ENCODE results near the gene IP6K1.

The IP6K1 gene

GRCh38 chr3:49761661-49762060 is 24.7 kb downstream of the IP6K1 start:
- no peak for DNase-seq

DNA sequence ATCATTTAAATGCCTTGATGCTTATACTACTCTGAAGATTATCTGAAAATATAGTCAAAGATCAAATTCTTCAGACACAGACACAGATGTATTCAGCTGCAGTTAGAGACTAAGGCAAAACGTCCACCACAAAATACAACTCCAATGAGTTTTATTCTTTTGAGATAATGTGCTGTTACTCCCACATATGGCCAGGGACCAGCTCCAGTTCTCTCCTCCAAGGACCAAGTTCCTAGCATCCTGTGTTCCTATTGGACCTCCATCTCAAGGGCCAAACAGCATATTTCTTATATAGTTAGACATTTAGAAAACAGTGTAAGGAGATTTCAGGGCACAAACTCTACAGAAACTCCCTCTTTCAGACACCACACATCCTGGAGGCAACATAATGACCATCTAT is 27.1 kb downstream of the IP6K1 start:
- DNase-seq = no peak

- DNase-seq = no peak
Measured at GRCh38 chr3:49757197-49757596, 29.1 kb downstream of the IP6K1 start.

GRCh38 chr3:49756036-49756435 is 30.3 kb downstream of the IP6K1 start:
- DNase-seq = no peak

DNA sequence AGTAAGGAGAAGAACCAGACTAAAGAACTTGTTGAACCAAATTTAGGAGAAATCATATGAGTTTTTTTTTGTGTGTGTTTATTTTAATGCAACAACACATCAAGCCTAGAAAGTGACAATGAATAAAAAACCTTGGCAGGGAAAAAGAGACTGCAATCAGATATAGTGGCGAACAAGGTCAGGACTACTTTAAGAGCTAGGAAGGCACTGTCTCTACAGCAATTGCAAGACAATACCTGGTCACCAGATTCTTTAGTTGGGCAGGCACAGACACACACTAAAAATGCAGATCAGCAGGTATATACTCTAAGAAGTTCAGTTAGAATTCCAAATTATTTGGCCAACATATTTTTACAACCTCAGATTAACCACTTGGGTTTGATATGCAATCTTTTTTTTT is 31.8 kb downstream of the IP6K1 start:
- no peak for DNase-seq

- DNase-seq = no peak
Measured at GRCh38 chr3:49751501-49751900, 34.8 kb downstream of the IP6K1 start.

- DNase-seq = no peak
Measured at GRCh38 chr3:49750056-49750455, 36.3 kb downstream of the IP6K1 start.

- DNase-seq = peak; percentile 40
Measured at GRCh38 chr3:49748874-49749273, 37.5 kb downstream of the IP6K1 start.

GRCh38 chr3:49747792-49748480 is 38.4 kb downstream of the IP6K1 start:
- no peak for DNase-seq

DNA sequence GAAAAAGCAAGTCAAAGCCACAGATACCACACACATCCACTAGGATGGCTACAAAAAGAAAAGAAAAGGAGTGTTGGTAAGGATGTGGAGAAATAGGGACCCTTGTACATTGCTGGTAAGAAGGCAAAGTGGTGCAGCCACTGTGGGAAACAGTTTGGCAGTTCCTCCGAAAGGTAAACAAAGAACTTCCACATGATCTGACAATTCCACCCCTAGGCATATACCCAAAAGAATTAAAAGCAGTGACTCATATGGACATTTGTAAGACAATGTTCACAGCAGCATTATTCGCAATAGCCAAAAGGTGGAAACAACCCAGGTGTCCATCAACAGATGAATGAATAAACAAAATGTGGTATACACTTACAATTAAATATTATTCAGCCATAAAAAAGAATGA is 40.4 kb downstream of the IP6K1 start:
- DNase-seq = no peak

DNA sequence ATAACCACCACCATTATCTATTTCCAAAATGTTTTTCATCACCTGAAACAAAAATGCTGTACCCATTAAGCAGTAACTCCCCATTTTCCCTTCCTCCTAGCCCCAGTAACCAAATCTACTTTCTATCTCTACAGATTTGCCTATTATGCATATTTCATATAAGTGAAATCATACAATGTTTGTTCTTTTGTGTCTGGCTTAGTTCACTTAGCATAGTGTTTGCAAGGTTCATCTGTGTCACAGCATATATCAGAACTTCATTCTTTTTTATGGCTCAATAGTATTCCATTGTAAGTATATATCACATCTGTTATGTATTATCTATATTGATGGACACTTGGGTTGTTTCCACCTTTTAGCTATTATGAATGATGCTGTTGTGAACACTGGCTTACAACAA is 45.9 kb downstream of the IP6K1 start:
- DNase-seq = no peak

DNA sequence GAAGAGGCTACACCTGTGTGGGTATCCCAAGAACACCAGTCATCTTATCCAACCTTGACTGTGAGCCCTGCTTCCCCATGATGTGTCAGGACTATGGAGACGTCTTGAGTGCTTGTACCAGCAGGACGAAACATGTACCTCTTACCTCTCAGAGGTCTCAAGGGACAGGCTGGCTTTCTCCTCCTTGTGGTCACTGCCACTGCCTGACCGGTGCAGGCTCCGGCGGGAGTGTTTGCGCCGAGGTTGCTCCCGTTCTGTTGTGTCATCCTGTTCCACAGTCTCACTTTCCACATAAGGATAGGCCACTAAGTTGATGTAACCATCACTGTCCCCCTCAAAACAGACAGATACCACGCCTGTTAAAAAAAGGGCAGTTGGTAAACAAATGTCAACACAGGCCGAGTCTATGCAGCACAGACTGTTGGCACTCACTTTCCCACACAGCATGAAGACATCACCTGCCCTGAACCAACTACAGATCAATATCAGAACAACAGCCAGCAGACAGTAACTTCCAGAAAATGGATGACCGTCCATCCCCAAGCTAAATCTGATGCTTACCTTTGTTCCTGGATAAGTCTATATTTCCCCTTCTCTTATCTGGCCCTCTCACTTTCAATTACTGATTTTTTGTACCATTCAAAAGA is 48.2 kb downstream of the IP6K1 start:
- DNase-seq = no peak

DNA sequence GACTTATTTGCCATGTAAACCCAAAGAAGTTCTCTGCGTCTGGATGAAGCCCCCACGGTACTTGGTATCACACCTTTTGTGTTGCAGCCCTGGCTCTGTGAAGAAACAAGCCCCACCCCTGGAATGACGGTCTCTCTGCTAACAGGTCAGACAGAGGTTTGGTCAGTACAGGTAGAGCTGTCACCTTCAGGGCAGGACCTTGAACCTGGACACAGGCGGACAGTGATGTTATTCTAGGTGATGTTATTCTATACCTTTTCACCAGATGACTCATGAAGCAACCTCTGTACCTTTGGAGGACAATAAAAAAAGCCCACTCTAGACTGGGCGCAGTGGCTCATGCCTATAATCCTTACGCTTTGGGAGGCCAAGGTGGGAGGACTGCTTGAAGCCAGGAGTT is 51.6 kb downstream of the IP6K1 start:
- no peak for DNase-seq

- no peak for DNase-seq
Measured at GRCh38 chr3:49733551-49733950, 52.8 kb downstream of the IP6K1 start.

DNA sequence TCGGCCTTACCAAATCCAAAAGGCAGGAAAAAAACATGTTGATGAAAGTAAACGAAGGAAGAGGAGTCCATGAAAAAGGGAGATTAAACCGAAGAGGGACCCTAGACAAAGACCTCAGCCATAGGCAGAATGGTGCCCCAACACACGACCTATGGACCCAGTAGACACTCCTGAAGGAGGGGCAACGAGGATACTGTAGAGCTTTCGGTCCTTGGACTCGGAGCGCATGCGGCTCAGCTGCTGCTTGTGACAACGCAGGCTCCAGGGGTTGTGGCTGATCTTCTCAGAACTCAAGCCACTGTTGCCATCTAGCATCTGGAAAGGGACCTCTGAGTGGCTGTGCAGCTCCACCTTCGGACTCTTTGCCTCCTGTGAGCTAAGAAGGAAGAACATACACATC is 53.7 kb downstream of the IP6K1 start:
- DNase-seq = no peak

- DNase-seq = no peak
Measured at GRCh38 chr3:49729966-49730609, 56.3 kb downstream of the IP6K1 start.

DNA sequence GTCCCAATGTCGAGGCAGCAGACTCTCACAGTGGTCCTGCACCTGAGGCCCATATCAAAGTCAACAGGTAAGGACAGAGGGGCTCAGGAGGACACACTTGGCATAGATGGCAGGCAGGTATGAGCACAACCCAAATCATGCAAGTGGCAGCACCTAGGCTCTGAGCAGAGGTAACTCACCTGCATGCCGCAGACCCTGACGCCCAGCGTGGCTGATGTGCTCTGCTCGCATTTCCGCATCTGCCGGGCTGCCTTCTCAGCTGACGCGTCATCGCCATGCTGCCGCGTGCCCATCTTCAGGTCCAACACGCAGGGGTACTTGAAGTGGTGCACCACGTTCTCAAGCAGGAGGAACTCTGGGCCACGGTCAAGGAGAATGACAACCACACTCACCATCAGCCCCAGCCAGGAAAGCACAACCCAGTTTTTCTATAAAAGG is 58.4 kb downstream of the IP6K1 start:
- DNase-seq = no peak

DNA sequence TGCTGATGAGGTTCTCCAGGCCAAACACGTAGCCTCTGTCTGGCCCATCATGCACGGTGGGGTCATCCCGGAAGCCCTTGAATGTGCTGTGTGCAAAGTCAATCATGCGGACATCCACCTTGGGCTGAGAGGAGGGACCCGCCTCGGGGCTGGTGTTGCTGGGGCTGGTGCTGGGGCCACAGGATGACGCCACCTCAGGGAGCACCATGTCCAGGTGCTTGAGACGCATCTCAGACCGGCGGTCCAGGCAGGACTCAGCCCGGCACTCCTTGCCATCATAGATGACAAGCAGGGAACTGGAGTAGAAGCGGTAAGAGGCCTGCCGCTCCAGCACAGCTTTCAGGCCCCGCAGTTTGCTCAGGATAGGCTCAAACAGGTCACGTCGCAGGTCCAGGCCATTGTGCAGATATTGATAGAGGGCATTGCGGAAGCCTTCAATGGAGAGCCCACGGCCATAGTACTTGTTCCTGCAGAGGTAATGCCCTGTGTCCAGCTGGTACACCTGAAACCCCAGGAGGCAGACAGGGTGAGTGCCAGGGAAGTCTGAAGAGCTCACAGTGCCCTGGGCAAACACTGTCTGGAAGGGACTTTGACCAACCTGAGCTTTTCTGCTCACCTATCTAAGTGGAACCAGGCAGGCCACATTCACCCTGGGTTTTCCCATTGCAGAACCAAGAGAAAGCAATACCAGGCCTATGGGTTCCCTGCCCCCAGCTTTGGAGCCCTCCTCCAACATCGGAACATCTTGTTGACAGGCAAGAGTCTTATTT is 59.0 kb downstream of the IP6K1 start:
- no peak for DNase-seq

DNA sequence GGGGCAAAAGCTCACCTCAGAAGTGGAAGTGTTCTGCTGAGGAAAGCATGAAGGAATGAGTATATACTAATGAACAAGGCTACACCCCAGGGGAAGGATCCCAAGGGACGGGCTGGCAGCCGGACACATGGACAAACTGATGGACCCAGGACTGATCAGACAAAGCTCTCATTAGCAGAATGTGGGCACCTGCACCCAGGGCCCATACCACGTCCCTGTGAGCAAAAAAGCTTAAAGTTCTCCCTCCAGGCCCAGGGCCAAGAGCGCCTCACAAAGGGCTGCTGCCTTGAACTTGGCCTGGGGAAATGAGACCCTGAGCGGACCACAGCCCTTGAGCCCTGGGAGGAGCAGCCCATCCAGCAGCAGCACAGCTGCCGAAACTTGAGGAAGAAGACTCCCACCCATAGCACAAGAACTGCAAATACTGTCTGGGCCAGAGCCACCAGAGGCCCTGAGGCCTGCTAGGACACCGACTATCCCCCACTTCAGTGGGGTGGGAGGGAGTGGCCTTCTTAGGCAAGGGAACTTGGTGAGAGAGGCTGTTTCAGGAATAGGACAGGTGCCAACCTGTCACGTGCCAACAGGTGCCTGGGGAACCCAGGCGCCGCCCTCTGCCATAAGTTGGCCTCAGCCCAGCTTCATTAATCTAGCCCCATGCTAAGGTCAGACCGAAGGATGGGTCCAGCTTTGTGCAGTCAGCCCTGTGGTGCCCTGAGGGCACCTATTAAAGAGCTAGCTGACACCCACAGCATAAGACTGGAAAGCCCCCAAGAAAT is 60.2 kb downstream of the IP6K1 start:
- DNase-seq = no peak

DNA sequence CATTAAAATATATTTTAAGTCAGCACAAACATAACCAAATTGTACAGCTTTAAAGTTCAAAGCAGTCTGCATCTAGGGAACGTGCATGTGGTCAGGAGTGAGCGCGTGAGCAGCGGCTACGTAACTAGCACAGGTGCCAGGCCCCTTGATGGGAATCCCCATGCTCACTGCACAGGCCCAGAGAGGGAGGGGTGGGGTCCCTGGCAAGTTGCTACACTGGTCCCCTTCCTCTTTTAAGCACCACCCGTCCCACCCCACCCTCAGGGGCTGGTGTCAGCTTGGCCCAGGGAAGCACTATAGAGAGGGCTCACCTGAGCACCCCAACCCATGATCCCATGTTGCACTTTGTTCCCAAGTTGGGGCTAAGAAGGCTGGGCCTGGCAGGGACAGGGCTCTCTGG is 61.8 kb downstream of the IP6K1 start:
- no peak for DNase-seq

DNA sequence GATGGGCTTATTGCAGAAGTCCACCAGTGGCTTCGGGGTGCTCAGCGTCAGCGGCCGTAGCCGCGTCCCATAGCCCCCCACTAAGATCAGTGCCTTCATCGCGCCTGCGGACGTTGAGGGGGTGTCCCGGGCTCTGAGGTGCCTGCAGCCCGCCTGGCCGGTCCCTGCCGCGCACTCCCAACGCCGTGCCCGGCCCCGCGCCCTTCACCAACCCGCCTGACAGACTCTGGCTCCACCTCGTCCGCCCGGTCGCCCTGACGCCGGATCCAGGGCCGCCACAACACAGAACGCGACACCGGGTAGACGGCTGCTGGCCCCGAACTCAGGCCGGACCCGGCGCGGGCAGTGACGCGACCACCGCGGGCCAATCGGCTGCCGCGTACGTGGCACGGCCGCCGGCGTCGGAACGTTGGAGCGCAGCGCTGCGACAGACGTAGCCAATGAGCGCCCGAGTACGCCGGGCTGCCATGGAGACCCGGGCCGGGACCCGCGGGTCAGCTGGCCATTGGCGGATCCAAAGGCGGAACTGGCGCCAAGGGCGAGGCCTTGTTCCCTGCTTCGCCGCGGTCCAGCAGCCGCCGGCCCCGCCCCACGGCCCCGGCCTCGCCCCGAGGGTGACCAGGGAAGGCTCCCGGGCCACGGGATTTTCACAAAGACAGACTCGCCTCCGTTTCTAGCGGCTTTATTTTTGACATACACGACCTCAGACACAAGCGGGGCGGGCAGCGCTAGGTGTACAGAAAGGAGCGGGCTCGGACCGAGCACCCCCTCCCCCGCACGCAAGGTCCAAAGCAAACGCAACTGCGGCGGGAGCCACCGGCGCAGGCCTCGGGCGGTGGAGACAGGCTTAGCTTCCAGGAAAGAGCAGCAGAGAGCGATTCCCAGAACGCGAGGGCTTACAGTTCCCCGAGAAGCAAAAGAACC is 62.5 kb downstream of the IP6K1 start, which contains the start of gene GMPPB:
TSS of gene GMPPB (minus strand) at position 324 of the 924 bp plus-strand sequence. CDS start at position 99, 225 bp downstream.
- peak; percentile 97 for DNase-seq

GRCh38 chr3:49723296-49723627 is 63.1 kb downstream of the IP6K1 start:
- peak; percentile 73 for DNase-seq

Measured in eye (tissue), 1 donor.